ENCODE data around the gene LIN54.

The LIN54 gene

GRCh38 chr4:82896755-82897154, 113.9 kb downstream of the LIN54 start:
- DNase-seq (ENCODE audit: low read depth in 2 of 2, low spot score in 1 of 2), result no peak

DNA sequence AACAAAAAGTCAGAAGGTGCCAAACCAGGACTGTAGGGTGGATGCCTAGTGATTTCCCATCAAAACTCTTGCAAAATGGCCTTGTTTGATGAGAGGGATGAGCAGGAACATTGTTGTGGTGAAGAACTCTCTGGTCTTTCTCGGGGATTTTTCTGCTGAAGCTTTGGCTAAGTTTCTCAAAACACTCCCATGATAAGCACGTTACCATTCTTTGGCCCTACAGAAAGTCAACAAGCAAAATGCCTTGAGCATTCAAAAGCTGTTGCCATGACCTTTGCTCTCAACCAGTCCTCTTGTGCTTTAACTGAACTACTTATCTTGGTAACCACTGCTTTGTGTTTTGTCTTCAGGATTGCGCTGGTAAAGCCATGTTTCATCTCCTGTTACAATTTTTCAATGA, 116.7 kb downstream of the LIN54 start:
- DNase-seq (ENCODE audit: low read depth in 2 of 2, low spot score in 1 of 2), result no peak

GRCh38 chr4:82892467-82892802, 118.2 kb downstream of the LIN54 start:
- no peak for DNase-seq (ENCODE audit: low read depth in 2 of 2, low spot score in 1 of 2)

DNA sequence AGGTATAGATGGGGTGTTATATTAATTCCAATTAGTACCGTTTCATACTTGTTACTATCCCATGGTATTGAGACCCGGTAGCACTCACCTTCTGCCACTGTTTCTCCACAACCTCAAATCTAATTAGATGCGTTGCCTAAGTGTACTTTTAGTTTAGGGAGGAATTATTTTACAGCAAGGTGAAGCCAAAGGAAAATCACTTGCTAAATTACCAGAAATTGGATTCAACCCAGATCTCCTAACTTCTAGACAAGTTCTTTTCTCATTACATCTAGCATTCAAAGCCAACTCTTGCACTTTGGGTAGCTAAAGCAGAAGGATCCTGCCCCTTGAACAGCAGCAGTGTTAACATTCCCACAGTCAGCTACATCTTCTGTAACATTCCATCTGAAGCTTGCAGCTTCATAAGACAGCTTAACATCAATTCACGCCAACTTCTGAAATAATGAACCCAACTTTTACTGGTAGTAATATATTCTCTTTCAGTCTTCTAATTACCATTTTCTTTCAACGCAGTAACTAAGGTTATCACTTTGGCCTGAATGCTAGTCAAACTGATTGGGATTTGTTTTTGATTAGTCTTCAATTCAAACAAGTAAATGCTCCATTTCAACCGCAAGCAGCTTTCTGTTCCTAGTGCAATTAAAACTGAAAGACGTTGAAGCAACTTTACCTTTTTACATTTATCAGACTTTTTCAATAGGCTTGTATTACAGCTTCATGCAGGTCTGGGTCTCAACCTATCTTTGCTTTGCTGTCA, 118.7 kb downstream of the LIN54 start:
- no peak for DNase-seq (ENCODE audit: low read depth in 2 of 2, low spot score in 1 of 2)

DNA sequence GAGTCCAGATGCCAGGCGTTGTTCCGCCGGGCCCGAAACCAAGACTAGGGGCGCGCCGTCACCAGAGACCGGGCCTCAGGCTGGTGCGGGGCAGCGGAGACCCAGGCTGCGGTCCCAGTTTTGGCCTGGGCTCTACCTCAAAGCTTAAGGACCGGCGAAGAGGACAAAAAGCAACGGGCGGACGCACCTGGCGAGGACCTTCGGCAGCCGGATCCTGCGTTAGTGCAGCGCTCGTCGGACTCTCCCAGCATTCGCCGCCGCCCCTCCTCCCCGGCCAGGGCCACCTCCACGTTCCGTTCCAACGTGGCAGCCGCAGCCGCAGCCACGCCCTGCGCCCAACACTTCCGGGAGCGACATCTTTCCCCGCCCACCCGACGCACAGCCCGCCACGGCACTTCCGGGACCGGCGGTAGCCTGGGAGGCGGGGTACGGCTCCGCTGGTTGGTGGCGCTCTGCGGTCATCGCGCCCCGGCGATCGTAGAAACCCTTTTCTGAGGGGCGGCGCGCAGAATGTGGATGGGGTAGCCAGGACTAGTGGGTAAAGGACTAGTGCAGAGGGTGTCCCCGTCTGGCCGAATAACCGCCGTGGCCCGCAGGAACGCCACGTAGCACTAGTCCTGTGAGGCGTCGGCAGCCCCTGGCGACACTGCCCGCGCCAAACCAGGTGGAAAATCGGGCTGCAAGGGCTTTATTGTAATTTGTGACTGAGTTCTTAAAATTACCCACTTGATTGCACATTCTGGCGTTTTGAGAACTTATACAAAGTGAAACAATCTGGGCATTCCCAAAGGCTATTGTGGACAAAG, 119.5 kb downstream of the LIN54 start, which contains the start of gene SEC31A:
SEC31A (minus strand) TSS at position 253 of the 806 bp plus-strand sequence. CDS start 9,217 bp downstream, outside the sequence.
- peak; percentile 90 to 94 for DNase-seq (ENCODE audit: low read depth in 2 of 2, low spot score in 1 of 2)

DNA sequence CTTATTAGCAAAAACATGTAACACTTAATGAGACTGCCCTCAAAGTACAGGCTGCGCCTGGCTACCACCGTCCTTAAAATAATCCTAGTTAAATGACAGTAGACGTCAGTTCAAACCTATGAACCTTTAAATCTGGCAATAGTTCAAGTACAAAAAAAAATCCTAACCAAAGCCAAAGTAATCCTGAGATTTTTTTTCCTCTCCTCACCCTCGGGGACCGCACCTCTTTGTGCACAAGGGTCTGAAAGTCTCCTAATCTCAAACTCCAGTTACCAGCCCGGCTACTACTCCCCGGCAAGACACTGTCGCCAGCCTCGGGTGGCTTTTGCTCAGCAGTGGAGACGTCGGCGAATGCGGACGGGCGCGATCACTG, 120.1 kb downstream of the LIN54 start:
- DNase-seq (ENCODE audit: low read depth in 2 of 2, low spot score in 1 of 2), result peak in 1 of 2 donors; percentile 17

DNA sequence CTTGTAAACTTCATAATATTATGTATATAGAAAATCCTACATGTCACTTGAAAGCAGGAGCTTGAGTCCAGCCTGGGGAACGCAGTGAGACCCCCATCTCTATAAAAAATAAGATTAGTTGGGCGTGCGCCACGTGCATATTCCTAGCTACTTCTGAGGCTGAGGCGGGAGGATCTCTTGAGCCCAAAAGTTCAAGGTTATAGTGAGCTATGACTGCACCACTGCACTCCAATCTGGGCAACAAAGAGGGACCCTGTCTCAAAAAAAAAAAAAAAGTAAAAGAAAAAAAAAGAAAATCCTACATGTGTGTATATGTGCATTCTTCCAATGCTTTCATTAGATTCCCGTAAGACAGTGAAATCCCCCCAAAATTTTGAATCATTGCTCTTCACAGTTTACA, 121.3 kb downstream of the LIN54 start:
- DNase-seq (ENCODE audit: low read depth in 2 of 2, low spot score in 1 of 2), result no peak

DNA sequence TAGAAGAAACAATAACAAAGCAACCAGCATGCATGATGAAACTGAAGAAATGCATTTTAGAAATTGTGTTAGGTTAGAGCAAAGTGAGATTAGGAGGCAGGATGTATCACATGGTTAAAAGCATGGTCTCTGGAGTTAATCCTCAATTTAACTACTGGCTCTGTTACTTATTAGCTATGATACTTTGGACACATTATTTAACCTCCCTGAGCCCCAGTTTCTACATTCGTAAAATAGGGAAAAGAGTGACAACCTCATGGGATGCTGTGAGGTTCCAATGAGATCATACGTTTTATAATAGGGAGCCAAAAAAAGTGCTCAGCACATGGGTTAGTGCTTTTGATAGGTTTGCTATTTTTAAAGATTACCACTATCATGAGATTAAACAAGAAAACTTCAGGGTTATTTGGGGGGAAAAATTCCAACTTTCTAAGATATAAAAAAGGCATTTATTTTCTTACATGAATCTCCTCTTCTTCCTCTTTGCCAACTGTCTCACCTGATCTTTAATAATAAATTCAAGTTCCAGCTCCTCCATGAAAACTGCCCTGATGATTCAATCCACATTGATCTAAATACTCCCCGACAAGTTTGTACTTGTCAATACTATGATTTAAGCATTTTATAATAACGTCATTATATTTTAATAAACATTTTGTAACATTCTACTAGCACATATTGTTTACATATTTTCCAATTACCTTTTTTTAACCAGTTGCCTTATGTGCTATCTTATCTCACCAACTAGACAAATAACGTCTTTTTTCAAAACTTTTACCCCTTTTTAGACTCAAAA, 124.3 kb downstream of the LIN54 start:
- no peak for DNase-seq (ENCODE audit: low read depth in 2 of 2, low spot score in 1 of 2)

DNA sequence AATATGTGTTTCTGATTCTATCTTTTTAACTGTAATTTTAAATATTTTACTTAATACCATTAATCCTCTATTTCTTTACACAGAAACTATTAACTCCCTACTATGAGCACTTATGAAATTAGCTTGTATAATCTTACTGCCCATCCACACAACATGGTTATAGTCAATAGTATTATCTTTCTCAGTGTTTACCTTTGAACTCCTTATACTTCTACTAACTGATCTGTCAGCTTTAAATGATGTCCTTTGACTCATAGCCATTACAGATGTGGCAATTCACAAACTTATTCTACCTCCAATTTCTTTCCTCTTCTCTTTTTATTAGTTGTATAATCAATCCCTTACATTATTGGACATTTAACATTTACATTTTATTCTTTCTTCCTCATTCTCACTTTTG, 125.2 kb downstream of the LIN54 start:
- no peak for DNase-seq (ENCODE audit: low read depth in 2 of 2, low spot score in 1 of 2)
